K562 (cell line): Measurements from ENCODE around the gene HSPA1L. TPM values are rescaled to one million over a fixed set of nuclear protein-coding genes. Genes with fewer than 3 reads are reported as not detected.

Experiments
- ASH1L ChIP-seq: fragments of 450-650 bp; IDR thresholded peaks from 2 replicates; pipeline ENCODE4 v1.6.1; 2018; ENCODE audit warnings: borderline replicate concordance, mild to moderate bottlenecking, low read depth; ENCODE audit not compliant: partially characterized antibody
- CSDE1 ChIP-seq, 2 experiments: fragments of 450-650 bp; IDR thresholded peaks; 2 replicates each; pipeline ENCODE4 v1.6.1; 2016; ENCODE audit warnings: mild to moderate bottlenecking in 1 of 2
- CXXC5 ChIP-seq: fragments of 250-450 bp; sonication (Bioruptor Pico); IDR thresholded peaks from 2 replicates; pipeline ENCODE4 v1.8.0; 2022; ENCODE audit warnings: inconsistent platforms, mild to moderate bottlenecking, moderate library complexity
- EP400 ChIP-seq: fragments of 450-650 bp; IDR thresholded peaks from 2 replicates; pipeline ENCODE4 v1.6.1; 2017; ENCODE audit warnings: antibody characterized with exemption, mild to moderate bottlenecking, moderate library complexity
- HEY1 ChIP-seq: fragments of 250-450 bp; sonication (Bioruptor Pico); IDR thresholded peaks from 2 replicates; pipeline ENCODE4 v1.5.0; 2020; ENCODE audit warnings: mild to moderate bottlenecking, moderate library complexity, borderline replicate concordance
- HNRNPH1 ChIP-seq: fragments of 200-400 bp; formaldehyde crosslinking; optimal IDR thresholded peaks from 2 replicates; pipeline ENCODE3; 2017; ENCODE audit warnings: low read depth, mild to moderate bottlenecking, low read length, moderate library complexity
- KDM4B ChIP-seq, 2 experiments: fragments of 450-650 bp in 1 of 2; sonication (generic) in 1 of 2; IDR thresholded peaks; 2 replicates each; pipeline ENCODE4 v1.6.1; 2016 to 2017; ENCODE audit warnings: borderline replicate concordance in 2 of 2, antibody characterized with exemption in 1 of 2, low read depth in 1 of 2, mild to moderate bottlenecking in 1 of 2
- NCOA4 ChIP-seq: fragments of 450-650 bp; IDR thresholded peaks from 2 replicates; pipeline ENCODE4 v1.6.1; 2018; ENCODE audit warnings: mild to moderate bottlenecking; ENCODE audit not compliant: partially characterized antibody
- NR4A1 ChIP-seq, 2 experiments: fragments of 250-450 bp in 1 of 2; fragments of 450-650 bp in 1 of 2; sonication (Bioruptor Pico) in 1 of 2; IDR thresholded peaks; 2 replicates each; pipeline versions ENCODE4 v1.4.0 to v1.6.1; 2016 to 2020; ENCODE audit warnings: mild to moderate bottlenecking in 2 of 2, missing compliant biosample characterization in 1 of 2, missing genetic modification characterization in 1 of 2, moderate library complexity in 1 of 2
- RAD51 ChIP-seq: fragments of 450-650 bp; IDR thresholded peaks from 2 replicates; pipeline ENCODE4 v1.7.1; 2016; ENCODE audit warnings: low read depth, mild to moderate bottlenecking, borderline replicate concordance
- SFPQ ChIP-seq: fragments of 200-400 bp; formaldehyde crosslinking; IDR thresholded peaks from 2 replicates; pipeline ENCODE4 v1.6.1; 2017; ENCODE audit warnings: mild to moderate bottlenecking, low read depth, low read length, moderate library complexity
- U2AF2 ChIP-seq: fragments of 200-400 bp; formaldehyde crosslinking; optimal IDR thresholded peaks from 2 replicates; pipeline ENCODE3; 2017; ENCODE audit warnings: low read depth, mild to moderate bottlenecking, low read length
- ZSCAN32 ChIP-seq: fragments of 450-650 bp; formaldehyde crosslinking; IDR thresholded peaks from 2 replicates; pipeline ENCODE4 v1.4.0; 2020; ENCODE audit warnings: mild to moderate bottlenecking, moderate library complexity
- polyA plus RNA-seq, 8 experiments: library from polyadenylated mRNA; depleted of rRNA in 4 of 8; stranded (reverse) in 5 of 8; unstranded in 3 of 8; fragments of >200 nt; fragmentation: Nextera tagmentation in 2 of 8; fragmentation: Illumina TruSeq in 1 of 8; extraction: Ambion mirVana in 2 of 8; extraction: Trizol in 1 of 8; gene quantifications; 2 replicates each; pipeline versions ENCODE4 v1.2.1 to v1.2.3, GENCODE V29; 2011 to 2014; ENCODE audit warnings: inconsistent platforms in 1 of 8, missing spikeins in 1 of 8
- total RNA-seq, 7 experiments: library from RNA; depleted of rRNA in 6 of 7; stranded (reverse); fragments of >200 nt in 6 of 7; fragmentation: Illumina TruSeq in 2 of 7; extraction: Trizol in 2 of 7; gene quantifications; 2 replicates each; pipeline versions ENCODE4 v1.2.1 to v1.2.3, GENCODE V29; 2011 to 2021; ENCODE audit warnings: low replicate concordance in 1 of 7
- TF ChIP-seq, protein P1 (sequence below), 2 experiments: fragments of 200-800 bp in 1 of 2; sonication (Bioruptor generic) in 1 of 2; sonication (generic) in 1 of 2; formaldehyde crosslinking in 1 of 2; IDR thresholded peaks in 1 of 2; conservative IDR thresholded peaks in 1 of 2; 2 replicates each; pipeline versions ENCODE4 v1.5.0 to v1.6.1; 2016 to 2020; ENCODE audit warnings: missing compliant biosample characterization in 1 of 2, missing genetic modification characterization in 1 of 2, missing genetic modification reagents in 1 of 2
- TF ChIP-seq, protein P2 (sequence below): fragments of 250-450 bp; sonication (Bioruptor Pico); IDR thresholded peaks from 2 replicates; pipeline ENCODE4 v1.8.0; 2021; ENCODE audit warnings: moderate library complexity, mild to moderate bottlenecking, inconsistent platforms
- TF ChIP-seq, protein P3 (sequence below): fragments of 450-650 bp; formaldehyde crosslinking; IDR thresholded peaks from 2 replicates; pipeline ENCODE4 v1.4.0; 2022; ENCODE audit warnings: missing genetic modification characterization
- TF ChIP-seq, protein P4 (sequence below), 2 experiments: fragments of 150-350 bp in 1 of 2; IDR thresholded peaks; 2 replicates each; pipeline ENCODE4 v1.6.1; 2012 to 2016; ENCODE audit warnings: low read depth in 2 of 2, low read length in 2 of 2, mild to moderate bottlenecking in 1 of 2, moderate library complexity in 1 of 2

The HSPA1L gene
- total and polyA plus RNA-seq, 9 of the 15 experiments (the other 6 are each of a cell fraction or from before 2014, with no cell fraction given) = 0.14 to 2.1 (median 1.3) TPM

DNA sequence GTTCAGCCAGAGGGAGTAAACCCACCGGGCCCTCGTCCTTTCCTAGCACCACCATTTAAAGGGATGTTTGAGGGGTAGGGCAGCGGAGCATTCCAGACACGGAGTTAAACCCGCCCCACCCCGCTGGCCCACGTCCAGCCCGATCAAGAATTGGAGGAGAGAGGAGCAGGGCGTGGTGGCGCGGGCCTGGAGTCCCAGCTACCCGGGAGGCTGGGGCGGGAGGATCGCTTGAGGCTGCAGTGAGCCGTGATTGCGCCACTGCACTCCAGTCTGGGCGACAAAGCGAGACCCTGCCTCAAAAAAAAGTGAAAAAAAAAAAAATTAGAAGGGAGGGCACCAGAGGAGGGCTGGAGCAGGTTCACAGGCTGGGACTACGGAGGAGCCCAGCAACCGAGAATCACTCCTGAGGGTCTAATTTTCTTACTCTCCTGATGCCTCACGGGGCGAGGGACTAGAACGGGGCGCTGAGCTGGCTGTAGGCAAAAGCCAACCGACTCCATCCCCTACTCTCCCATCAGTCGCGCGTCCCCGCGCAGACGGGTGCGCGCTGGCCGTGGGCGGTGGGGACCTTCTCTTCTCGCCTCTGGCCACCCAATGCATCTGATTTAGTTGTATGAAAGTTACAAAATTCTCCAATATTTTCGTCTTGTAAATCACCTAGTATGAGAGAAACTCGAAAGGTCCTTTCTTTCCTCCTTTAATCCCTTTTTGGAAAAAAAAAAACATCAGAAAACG lies 6.4 kb upstream of the HSPA1L start (continued):
- TF ChIP-seq CXXC5 = peak; percentile 71
- TF ChIP-seq, protein P1, sequence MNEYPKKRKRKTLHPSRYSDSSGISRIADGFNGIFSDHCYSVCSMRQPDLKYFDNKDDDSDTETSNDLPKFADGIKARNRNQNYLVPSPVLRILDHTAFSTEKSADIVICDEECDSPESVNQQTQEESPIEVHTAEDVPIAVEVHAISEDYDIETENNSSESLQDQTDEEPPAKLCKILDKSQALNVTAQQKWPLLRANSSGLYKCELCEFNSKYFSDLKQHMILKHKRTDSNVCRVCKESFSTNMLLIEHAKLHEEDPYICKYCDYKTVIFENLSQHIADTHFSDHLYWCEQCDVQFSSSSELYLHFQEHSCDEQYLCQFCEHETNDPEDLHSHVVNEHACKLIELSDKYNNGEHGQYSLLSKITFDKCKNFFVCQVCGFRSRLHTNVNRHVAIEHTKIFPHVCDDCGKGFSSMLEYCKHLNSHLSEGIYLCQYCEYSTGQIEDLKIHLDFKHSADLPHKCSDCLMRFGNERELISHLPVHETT (CRISPR knock-in tag; conservative IDR thresholded peaks at IDR 0.05 in 1 of 2, IDR thresholded peaks at IDR 0.05 in 1 of 2) = no peak; a peak in 1 of 4 replicates
- TF ChIP-seq ZSCAN32 (CRISPR knock-in tag) = no peak
- no peak for TF ChIP-seq RAD51
- TF ChIP-seq NCOA4 = no peak
- TF ChIP-seq, protein P2, sequence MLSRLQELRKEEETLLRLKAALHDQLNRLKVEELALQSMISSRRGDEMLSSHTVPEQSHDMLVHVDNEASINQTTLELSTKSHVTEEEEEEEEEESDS (CRISPR knock-in tag) = no peak
- no peak for TF ChIP-seq EP400
- TF ChIP-seq CSDE1 (IDR thresholded peaks at IDR 0.05) = no peak
- no peak for TF ChIP-seq ASH1L
- TF ChIP-seq, protein P3, sequence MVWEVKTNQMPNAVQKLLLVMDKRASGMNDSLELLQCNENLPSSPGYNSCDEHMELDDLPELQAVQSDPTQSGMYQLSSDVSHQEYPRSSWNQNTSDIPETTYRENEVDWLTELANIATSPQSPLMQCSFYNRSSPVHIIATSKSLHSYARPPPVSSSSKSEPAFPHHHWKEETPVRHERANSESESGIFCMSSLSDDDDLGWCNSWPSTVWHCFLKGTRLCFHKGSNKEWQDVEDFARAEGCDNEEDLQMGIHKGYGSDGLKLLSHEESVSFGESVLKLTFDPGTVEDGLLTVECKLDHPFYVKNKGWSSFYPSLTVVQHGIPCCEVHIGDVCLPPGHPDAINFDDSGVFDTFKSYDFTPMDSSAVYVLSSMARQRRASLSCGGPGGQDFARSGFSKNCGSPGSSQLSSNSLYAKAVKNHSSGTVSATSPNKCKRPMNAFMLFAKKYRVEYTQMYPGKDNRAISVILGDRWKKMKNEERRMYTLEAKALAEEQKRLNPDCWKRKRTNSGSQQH (CRISPR knock-in tag) = peak; percentile 1; the same call in 1 of the 2 replicates
- TF ChIP-seq NR4A1 (CRISPR knock-in tag; IDR thresholded peaks at IDR 0.05) = no peak
- TF ChIP-seq NR4A1 (tag; IDR thresholded peaks at IDR 0.05) = peak; percentile 65; the same call in 1 of the 2 replicates
- TF ChIP-seq SFPQ = no peak
- TF ChIP-seq, protein P4, sequence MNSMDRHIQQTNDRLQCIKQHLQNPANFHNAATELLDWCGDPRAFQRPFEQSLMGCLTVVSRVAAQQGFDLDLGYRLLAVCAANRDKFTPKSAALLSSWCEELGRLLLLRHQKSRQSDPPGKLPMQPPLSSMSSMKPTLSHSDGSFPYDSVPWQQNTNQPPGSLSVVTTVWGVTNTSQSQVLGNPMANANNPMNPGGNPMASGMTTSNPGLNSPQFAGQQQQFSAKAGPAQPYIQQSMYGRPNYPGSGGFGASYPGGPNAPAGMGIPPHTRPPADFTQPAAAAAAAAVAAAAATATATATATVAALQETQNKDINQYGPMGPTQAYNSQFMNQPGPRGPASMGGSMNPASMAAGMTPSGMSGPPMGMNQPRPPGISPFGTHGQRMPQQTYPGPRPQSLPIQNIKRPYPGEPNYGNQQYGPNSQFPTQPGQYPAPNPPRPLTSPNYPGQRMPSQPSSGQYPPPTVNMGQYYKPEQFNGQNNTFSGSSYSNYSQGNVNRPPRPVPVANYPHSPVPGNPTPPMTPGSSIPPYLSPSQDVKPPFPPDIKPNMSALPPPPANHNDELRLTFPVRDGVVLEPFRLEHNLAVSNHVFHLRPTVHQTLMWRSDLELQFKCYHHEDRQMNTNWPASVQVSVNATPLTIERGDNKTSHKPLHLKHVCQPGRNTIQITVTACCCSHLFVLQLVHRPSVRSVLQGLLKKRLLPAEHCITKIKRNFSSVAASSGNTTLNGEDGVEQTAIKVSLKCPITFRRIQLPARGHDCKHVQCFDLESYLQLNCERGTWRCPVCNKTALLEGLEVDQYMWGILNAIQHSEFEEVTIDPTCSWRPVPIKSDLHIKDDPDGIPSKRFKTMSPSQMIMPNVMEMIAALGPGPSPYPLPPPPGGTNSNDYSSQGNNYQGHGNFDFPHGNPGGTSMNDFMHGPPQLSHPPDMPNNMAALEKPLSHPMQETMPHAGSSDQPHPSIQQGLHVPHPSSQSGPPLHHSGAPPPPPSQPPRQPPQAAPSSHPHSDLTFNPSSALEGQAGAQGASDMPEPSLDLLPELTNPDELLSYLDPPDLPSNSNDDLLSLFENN (IDR thresholded peaks at IDR 0.05; ENCODE audit: low read depth in 2 of 2, low read length in 2 of 2) = peak in 1 of 2 experiments; percentile 8; a peak in 1 of 4 replicates
- TF ChIP-seq HEY1 (CRISPR knock-in tag) = no peak
- TF ChIP-seq HNRNPH1 = no peak
- TF ChIP-seq U2AF2 = no peak
- TF ChIP-seq KDM4B (IDR thresholded peaks at IDR 0.05; ENCODE audit: borderline replicate concordance in 2 of 2, low read depth in 1 of 2) = no peak
